ENCODE results near the gene ZCCHC14.

Gene ZCCHC14

GRCh38 chr16:87410968-87411367 is 81.9 kb downstream of the ZCCHC14 start:
- H3K4me1 ChIP-seq (ENCODE audit: control insufficient read depth, insufficient read depth, low read length), result no peaks in the 10 kb centered on the region
- DNase-seq (ENCODE audit: low read depth), result no peak
- peaks cover 92% of the 10 kb centered on the region for H3K36me3 ChIP-seq (ENCODE audit: control insufficient read depth, insufficient read depth, low read length, severe bottlenecking)
- no peaks in the 10 kb centered on the region for H3K27me3 ChIP-seq (replicated peaks; ENCODE audit: control insufficient read depth, insufficient read depth, low read length)
- no peak overlapping the region for H3K4me3 ChIP-seq (ENCODE audit: low read length)
- no peak overlapping the region for H3K9ac ChIP-seq (ENCODE audit: low read length)
- H3K9me3 ChIP-seq (ENCODE audit: control insufficient read depth, low read length), result no peaks in the 10 kb centered on the region

- H3K4me3 ChIP-seq (ENCODE audit: low read length), result no peak overlapping the region
- DNase-seq (ENCODE audit: low read depth), result no peak
- H3K4me1 ChIP-seq (ENCODE audit: control insufficient read depth, insufficient read depth, low read length), result no peaks in the 10 kb centered on the region
- no peak overlapping the region for H3K9ac ChIP-seq (ENCODE audit: low read length)
- H3K27me3 ChIP-seq (replicated peaks; ENCODE audit: control insufficient read depth, insufficient read depth, low read length), result no peaks in the 10 kb centered on the region
- H3K9me3 ChIP-seq (ENCODE audit: control insufficient read depth, low read length), result no peaks in the 10 kb centered on the region
- peaks cover 95% of the 10 kb centered on the region for H3K36me3 ChIP-seq (ENCODE audit: control insufficient read depth, insufficient read depth, low read length, severe bottlenecking)
Observed at GRCh38 chr16:87410530-87410929, 82.3 kb downstream of the ZCCHC14 start.

- H3K27me3 ChIP-seq (replicated peaks; ENCODE audit: control insufficient read depth, insufficient read depth, low read length), result no peaks in the 10 kb centered on the region
- peaks cover 97% of the 10 kb centered on the region for H3K36me3 ChIP-seq (ENCODE audit: control insufficient read depth, insufficient read depth, low read length, severe bottlenecking)
- H3K9ac ChIP-seq (ENCODE audit: low read length), result no peak overlapping the region
- no peaks in the 10 kb centered on the region for H3K4me1 ChIP-seq (ENCODE audit: control insufficient read depth, insufficient read depth, low read length)
- no peak overlapping the region for H3K4me3 ChIP-seq (ENCODE audit: low read length)
- DNase-seq (ENCODE audit: low read depth), result no peak
- H3K9me3 ChIP-seq (ENCODE audit: control insufficient read depth, low read length), result no peaks in the 10 kb centered on the region
Observed at GRCh38 chr16:87409781-87410180, 83.0 kb downstream of the ZCCHC14 start.

GRCh38 chr16:87409153-87409552 is 83.7 kb downstream of the ZCCHC14 start:
- no peak overlapping the region for H3K4me3 ChIP-seq (ENCODE audit: low read length)
- no peak for DNase-seq (ENCODE audit: low read depth)
- no peak overlapping the region for H3K9ac ChIP-seq (ENCODE audit: low read length)
- no peaks in the 10 kb centered on the region for H3K27me3 ChIP-seq (replicated peaks; ENCODE audit: control insufficient read depth, insufficient read depth, low read length)
- no peaks in the 10 kb centered on the region for H3K4me1 ChIP-seq (ENCODE audit: control insufficient read depth, insufficient read depth, low read length)
- H3K36me3 ChIP-seq (ENCODE audit: control insufficient read depth, insufficient read depth, low read length, severe bottlenecking), result peaks cover 97% of the 10 kb centered on the region
- no peaks in the 10 kb centered on the region for H3K9me3 ChIP-seq (ENCODE audit: control insufficient read depth, low read length)

- Histone ChIP-seq H3K4me1 (ENCODE audit: control insufficient read depth, insufficient read depth, low read length) (no peaks in the 10 kb centered on the region), H3K27me3 (replicated peaks; ENCODE audit: control insufficient read depth, insufficient read depth, low read length) (no peaks in the 10 kb centered on the region), H3K36me3 (ENCODE audit: control insufficient read depth, insufficient read depth, low read length, severe bottlenecking) (peaks cover 99% of the 10 kb centered on the region), H3K9ac (ENCODE audit: low read length) (no peak overlapping the region), H3K9me3 (ENCODE audit: control insufficient read depth, low read length) (no peaks in the 10 kb centered on the region), H3K4me3 (ENCODE audit: low read length) (no peak overlapping the region)
- DNase-seq (ENCODE audit: low read depth), result no peak
Observed at GRCh38 chr16:87407511-87408112, 85.2 kb downstream of the ZCCHC14 start.

GRCh38 chr16:87406495-87407088 is 86.2 kb downstream of the ZCCHC14 start:
- Histone ChIP-seq H3K9ac (ENCODE audit: low read length) (no peak overlapping the region), H3K27me3 (replicated peaks; ENCODE audit: control insufficient read depth, insufficient read depth, low read length) (no peaks in the 10 kb centered on the region), H3K4me1 (ENCODE audit: control insufficient read depth, insufficient read depth, low read length) (no peaks in the 10 kb centered on the region), H3K36me3 (ENCODE audit: control insufficient read depth, insufficient read depth, low read length, severe bottlenecking) (peaks cover 97% of the 10 kb centered on the region), H3K9me3 (ENCODE audit: control insufficient read depth, low read length) (no peaks in the 10 kb centered on the region), H3K4me3 (ENCODE audit: low read length) (no peak overlapping the region)
- DNase-seq (ENCODE audit: low read depth), result no peak

DNA sequence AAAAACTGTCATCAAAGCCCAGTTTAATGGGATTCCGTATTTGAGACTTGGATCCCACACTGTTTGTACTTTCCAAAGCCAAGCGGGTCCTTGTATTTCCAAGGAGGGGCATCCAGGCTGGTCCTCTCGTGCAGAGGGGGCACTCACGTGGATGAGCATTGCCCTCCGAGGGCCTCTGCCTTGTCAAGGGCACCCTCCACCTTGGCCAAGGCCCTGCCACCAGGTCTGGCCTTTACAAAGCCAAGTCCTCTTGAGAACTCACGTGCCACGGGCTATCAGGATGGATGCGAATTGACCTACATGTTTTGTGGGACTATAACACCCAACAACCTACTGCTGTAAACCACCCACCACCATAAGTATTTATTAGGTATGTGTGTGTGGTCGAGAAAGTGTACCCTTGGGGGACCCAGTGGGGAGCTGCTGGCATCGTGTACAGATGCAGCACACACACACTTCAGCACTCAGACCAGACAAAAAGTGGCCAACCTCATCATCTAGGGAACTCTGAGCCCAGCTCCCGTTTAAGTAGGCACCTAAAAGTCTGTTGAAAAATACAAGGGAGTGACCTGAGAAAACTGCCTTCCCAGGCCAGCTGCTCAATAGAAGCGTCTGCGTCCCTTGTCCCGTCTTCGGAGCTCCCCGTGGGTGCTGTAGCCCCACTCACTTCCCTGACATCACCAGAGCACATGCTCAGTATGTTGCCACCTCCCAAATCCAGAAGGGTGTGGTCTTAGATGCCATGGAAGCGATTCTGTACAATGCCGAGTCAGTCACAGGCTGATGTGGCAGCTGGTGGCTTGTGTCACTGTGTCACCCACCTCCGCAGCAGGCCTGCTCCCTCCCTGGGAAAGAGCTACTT is 87.8 kb downstream of the ZCCHC14 start:
- H3K9me3 ChIP-seq (ENCODE audit: control insufficient read depth, low read length), result no peaks in the 10 kb centered on the region
- H3K36me3 ChIP-seq (ENCODE audit: control insufficient read depth, insufficient read depth, low read length, severe bottlenecking), result peaks cover 94% of the 10 kb centered on the region
- no peaks in the 10 kb centered on the region for H3K4me1 ChIP-seq (ENCODE audit: control insufficient read depth, insufficient read depth, low read length)
- no peak overlapping the region for H3K9ac ChIP-seq (ENCODE audit: low read length)
- no peaks in the 10 kb centered on the region for H3K27me3 ChIP-seq (replicated peaks; ENCODE audit: control insufficient read depth, insufficient read depth, low read length)
- no peak overlapping the region for H3K4me3 ChIP-seq (ENCODE audit: low read length)
- peak; percentile 17 for DNase-seq (ENCODE audit: low read depth)

DNA sequence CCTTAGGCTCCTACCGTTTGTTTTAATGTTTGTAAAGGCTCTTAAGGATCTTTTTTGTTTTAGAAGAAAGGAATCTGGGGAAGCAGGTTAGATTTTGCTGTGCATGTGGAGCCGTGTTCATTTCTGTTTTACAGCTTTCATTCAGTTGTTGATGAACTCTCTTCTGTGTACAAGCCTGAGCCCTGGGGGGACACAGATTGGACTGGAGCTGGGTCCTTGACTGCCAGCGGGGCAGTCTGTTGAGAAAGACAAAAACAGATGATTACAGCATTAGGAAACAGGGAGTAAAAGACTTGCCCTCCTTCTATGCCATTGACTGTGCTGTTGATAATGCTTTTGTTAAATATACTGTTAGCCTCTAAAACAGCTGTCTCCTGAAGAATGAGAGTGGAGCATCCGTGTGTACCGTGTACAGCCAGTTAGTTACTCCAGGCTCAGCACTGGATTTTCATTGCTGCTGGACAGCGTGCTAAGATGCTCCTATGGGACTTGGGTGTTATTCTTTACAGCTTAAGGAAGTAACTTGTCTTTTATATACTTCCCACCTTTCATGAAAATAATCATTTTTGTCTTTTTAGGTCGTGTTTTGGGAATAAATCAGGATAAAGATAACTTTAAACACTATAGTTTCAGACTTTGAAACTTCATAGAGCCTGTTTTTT is 97.5 kb downstream of the ZCCHC14 start:
- peak; percentile 14 for DNase-seq (ENCODE audit: low read depth)
- H3K9ac ChIP-seq (ENCODE audit: low read length), result peak overlapping the region; percentile 16
- peaks cover 13% of the 10 kb centered on the region for H3K36me3 ChIP-seq (ENCODE audit: control insufficient read depth, insufficient read depth, low read length, severe bottlenecking)
- no peak overlapping the region for H3K4me3 ChIP-seq (ENCODE audit: low read length)
- H3K4me1 ChIP-seq (ENCODE audit: control insufficient read depth, insufficient read depth, low read length), result peaks cover 28% of the 10 kb centered on the region
- H3K27me3 ChIP-seq (replicated peaks; ENCODE audit: control insufficient read depth, insufficient read depth, low read length), result no peaks in the 10 kb centered on the region
- no peaks in the 10 kb centered on the region for H3K9me3 ChIP-seq (ENCODE audit: control insufficient read depth, low read length)

GRCh38 chr16:87393680-87394055 is 99.2 kb downstream of the ZCCHC14 start:
- Histone ChIP-seq H3K27me3 (replicated peaks; ENCODE audit: control insufficient read depth, insufficient read depth, low read length) (no peaks in the 10 kb centered on the region), H3K4me1 (ENCODE audit: control insufficient read depth, insufficient read depth, low read length) (peaks cover 30% of the 10 kb centered on the region), H3K36me3 (ENCODE audit: control insufficient read depth, insufficient read depth, low read length, severe bottlenecking) (peaks cover 1% of the 10 kb centered on the region), H3K9me3 (ENCODE audit: control insufficient read depth, low read length) (no peaks in the 10 kb centered on the region), H3K4me3 (ENCODE audit: low read length) (peak overlapping the region; percentile 99), H3K9ac (ENCODE audit: low read length) (peak overlapping the region; percentile 94)
- peak; percentile 10 for DNase-seq (ENCODE audit: low read depth)

DNA sequence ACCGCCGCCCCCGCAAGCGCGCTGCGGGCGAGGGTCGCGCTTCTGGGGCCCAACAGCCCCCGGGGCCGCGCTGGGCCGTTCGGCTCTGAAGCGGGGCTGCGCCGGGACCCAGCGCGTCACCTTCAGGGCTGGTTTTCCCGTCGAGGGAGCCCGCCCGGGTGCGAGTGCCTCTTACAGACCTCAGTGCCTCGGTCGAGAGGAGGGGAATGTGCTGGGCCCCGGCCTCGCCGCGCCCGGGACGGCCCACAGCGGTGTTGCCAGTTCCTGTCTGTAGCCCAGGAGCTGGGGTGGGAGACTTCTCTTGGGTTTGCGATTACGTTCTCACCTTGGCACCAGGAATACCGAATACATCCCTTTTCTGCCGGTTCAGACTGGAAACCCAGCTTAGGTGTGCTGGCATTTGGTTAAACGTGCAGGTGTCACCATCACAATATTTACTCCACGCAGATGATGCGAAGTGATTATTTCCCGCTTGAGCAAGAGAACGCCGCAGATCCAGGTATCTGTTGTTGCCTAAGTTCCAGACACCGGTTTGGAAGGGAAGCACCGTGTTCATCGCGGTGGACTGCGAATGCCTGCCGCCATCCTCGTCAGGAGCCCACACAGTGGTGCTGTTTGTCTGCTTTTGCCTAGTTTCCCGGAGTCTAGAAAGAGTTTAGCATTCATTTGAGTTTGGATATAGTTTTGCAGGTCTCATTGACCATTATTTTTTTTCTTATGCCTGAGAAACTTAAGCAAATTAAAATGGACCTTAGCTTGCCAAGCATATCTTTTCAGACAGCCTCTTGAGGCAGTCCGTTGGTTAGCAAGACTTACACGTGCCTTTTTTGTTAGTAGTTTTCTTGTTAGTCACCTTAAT is 99.8 kb downstream of the ZCCHC14 start:
- Histone ChIP-seq H3K4me1 (ENCODE audit: control insufficient read depth, insufficient read depth, low read length) (peaks cover 33% of the 10 kb centered on the region), H3K9ac (ENCODE audit: low read length) (peak overlapping the region; percentile 94), H3K4me3 (ENCODE audit: low read length) (peak overlapping the region; percentile 99), H3K36me3 (ENCODE audit: control insufficient read depth, insufficient read depth, low read length, severe bottlenecking) (no peaks in the 10 kb centered on the region), H3K27me3 (replicated peaks; ENCODE audit: control insufficient read depth, insufficient read depth, low read length) (no peaks in the 10 kb centered on the region), H3K9me3 (ENCODE audit: control insufficient read depth, low read length) (no peaks in the 10 kb centered on the region)
- DNase-seq (ENCODE audit: low read depth), result peak; percentile 68

Measured in adipocyte (in vitro differentiated cells).